Measurements from ENCODE around the gene PPP1R1C.
A peak's percentile ranks its signal among the peaks of the same experiment; 100 is the strongest.

Gene PPP1R1C

GRCh38 chr2:182098648-182099047 lies 113.0 kb downstream of the PPP1R1C start:
- no peak for DNase-seq

GRCh38 chr2:182101263-182101662 lies 115.6 kb downstream of the PPP1R1C start:
- no peak for DNase-seq

- DNase-seq = peak in 4 of 56 donors; percentile 4 to 15 (median 12)
These were observed 117.9 kb downstream of the PPP1R1C start for GRCh38 chr2:182103526-182103925.

- DNase-seq = no peak
These were observed 124.7 kb downstream of the PPP1R1C start for GRCh38 chr2:182110347-182110746.

GRCh38 chr2:182113334-182113733 lies 127.7 kb downstream of the PPP1R1C start:
- DNase-seq = no peak

- no peak for DNase-seq
These were observed 129.6 kb downstream of the PPP1R1C start for GRCh38 chr2:182115258-182115657.

GRCh38 chr2:182116774-182117173 lies 131.1 kb downstream of the PPP1R1C start:
- no peak for DNase-seq

GRCh38 chr2:182117196-182117595 lies 131.5 kb downstream of the PPP1R1C start:
- no peak for DNase-seq

GRCh38 chr2:182128821-182129707 lies 143.4 kb downstream of the PPP1R1C start:
- DNase-seq = no peak

- no peak for DNase-seq
These were observed 147.0 kb downstream of the PPP1R1C start for GRCh38 chr2:182132605-182133004.

GRCh38 chr2:182133195-182133891 lies 147.7 kb downstream of the PPP1R1C start:
- DNase-seq = no peak

GRCh38 chr2:182134201-182134600 lies 148.5 kb downstream of the PPP1R1C start:
- DNase-seq = no peak

GRCh38 chr2:182142062-182142461 lies 156.4 kb downstream of the PPP1R1C start:
- no peak for DNase-seq

- DNase-seq = no peak
These were observed 158.6 kb downstream of the PPP1R1C start for GRCh38 chr2:182144041-182144775.

- peak in 2 of 56 donors; percentile 3 to 5 for DNase-seq
These were observed 159.1 kb downstream of the PPP1R1C start for GRCh38 chr2:182144776-182145165.

- peak in 1 of 56 donors; percentile 10 for DNase-seq
These were observed 162.7 kb downstream of the PPP1R1C start for GRCh38 chr2:182148344-182148743.

- DNase-seq = peak in 1 of 56 donors; percentile 14
These were observed 178.2 kb downstream of the PPP1R1C start for GRCh38 chr2:182163878-182164277.

GRCh38 chr2:182164686-182165085 lies 179.0 kb downstream of the PPP1R1C start:
- DNase-seq = no peak

GRCh38 chr2:182165202-182165601 lies 179.5 kb downstream of the PPP1R1C start:
- DNase-seq = no peak

GRCh38 chr2:182166406-182166805 lies 180.8 kb downstream of the PPP1R1C start:
- DNase-seq = no peak

- DNase-seq = no peak
These were observed 181.2 kb downstream of the PPP1R1C start for GRCh38 chr2:182166841-182167240.
